ENCODE results near the gene SRRT.
A peak's percentile ranks its signal among the peaks of the same experiment; 100 is the strongest.

SRRT gene

GRCh38 chr7:100882785-100883526 lies 8.1 kb downstream of the SRRT start:
- no peak for DNase-seq

GRCh38 chr7:100884736-100885439 lies 10.0 kb downstream of the SRRT start:
- DNase-seq, result no peak

- no peak for DNase-seq
Measured at GRCh38 chr7:100885440-100886141, 10.7 kb downstream of the SRRT start.

- no peak for DNase-seq
Measured at GRCh38 chr7:100886142-100886935, 11.4 kb downstream of the SRRT start.

- no peak for DNase-seq
Measured at GRCh38 chr7:100886936-100887515, 12.1 kb downstream of the SRRT start.

GRCh38 chr7:100887516-100888290 lies 12.8 kb downstream of the SRRT start:
- peak in 1 of 2 experiments; percentile 40 for DNase-seq

GRCh38 chr7:100888291-100888987 lies 13.5 kb downstream of the SRRT start:
- DNase-seq, result no peak

GRCh38 chr7:100888988-100889750 lies 14.3 kb downstream of the SRRT start, which contains the start of gene UFSP1:
UFSP1 (minus strand) TSS chr7:100889715; CDS start chr7:100889271, 444 bp downstream.
- DNase-seq, result no peak

GRCh38 chr7:100890653-100891567 lies 16.0 kb downstream of the SRRT start:
- no peak for DNase-seq

GRCh38 chr7:100891568-100892247 lies 16.8 kb downstream of the SRRT start:
- no peak for DNase-seq

- DNase-seq, result no peak
Measured at GRCh38 chr7:100892364-100893317, 17.7 kb downstream of the SRRT start.

GRCh38 chr7:100893318-100893895 lies 18.5 kb downstream of the SRRT start:
- DNase-seq, result no peak

- no peak for DNase-seq
Measured at GRCh38 chr7:100893910-100894721, 19.2 kb downstream of the SRRT start.

GRCh38 chr7:100894860-100895700 lies 20.2 kb downstream of the SRRT start:
- DNase-seq, result peak; percentile 39 to 63

GRCh38 chr7:100895701-100895955 lies 20.7 kb downstream of the SRRT start, which contains the start of gene ACHE:
ACHE (minus strand) TSS chr7:100895888; CDS start chr7:100894232, 1,656 bp downstream.
- DNase-seq, result no peak

All from stimulated activated CD4-positive, alpha-beta T cell treated with anti-CD3 and anti-CD28 coated beads, Interleukin-4, amount 100 ng/mL, for 4 hours (primary cell).